GM23248 (cell line): Measurements from ENCODE around the gene MTCH1.

Experiments used
- EZH2 ChIP-seq: fragments of 200-600 bp; sonication (generic); IDR thresholded peaks from 2 replicates; pipeline ENCODE4 v1.6.1; 2018; ENCODE audit warnings: antibody characterized with exemption, mild to moderate bottlenecking; ENCODE audit not compliant: insufficient read depth, poor library complexity, severe bottlenecking
- EZH2phosphoT487 ChIP-seq: fragments of 200-600 bp; sonication (generic); IDR thresholded peaks from 2 replicates; pipeline ENCODE4 v1.6.1; 2018; ENCODE audit warnings: antibody characterized with exemption, moderate library complexity, mild to moderate bottlenecking, low read depth; ENCODE audit not compliant: insufficient read depth

- no peak for TF ChIP-seq EZH2
- TF ChIP-seq EZH2phosphoT487 = no peak
Observed at GRCh38 chr6:36937896-36938295, 48.1 kb downstream of the MTCH1 start.
